Fibroblast of the aortic adventitia (primary cell): ENCODE results near the gene TM4SF18. TPM values are rescaled to one million over a fixed set of nuclear protein-coding genes. Genes with fewer than 3 reads are reported as not detected.

Experiments used
- DNase-seq: peaks from one replicate; pipeline ENCODE4 v3.0.0-alpha.2; 2010; ENCODE audit warnings: low read depth
- H3K4me3 ChIP-seq: 2 replicates; pipeline ENCODE4 v1.5.1; 2011; ENCODE audit warnings: low read depth, mild to moderate bottlenecking, control low read depth, low read length, moderate library complexity
- total RNA-seq: library from RNA; depleted of rRNA; stranded (reverse); fragments of >200 nt; gene quantifications from 2 replicates; pipeline ENCODE4 v1.2.3, GENCODE V29; 2012; ENCODE audit warnings: low replicate concordance
- TF ChIP-seq, protein P1 (sequence below): IDR thresholded peaks from 2 replicates; pipeline ENCODE4 v1.5.1; 2011; ENCODE audit warnings: mild to moderate bottlenecking, low read length, control low read depth, inconsistent platforms; ENCODE audit not compliant: insufficient read depth

Gene TM4SF18
- total RNA-seq, 1 donor, result 0.27 TPM

DNA sequence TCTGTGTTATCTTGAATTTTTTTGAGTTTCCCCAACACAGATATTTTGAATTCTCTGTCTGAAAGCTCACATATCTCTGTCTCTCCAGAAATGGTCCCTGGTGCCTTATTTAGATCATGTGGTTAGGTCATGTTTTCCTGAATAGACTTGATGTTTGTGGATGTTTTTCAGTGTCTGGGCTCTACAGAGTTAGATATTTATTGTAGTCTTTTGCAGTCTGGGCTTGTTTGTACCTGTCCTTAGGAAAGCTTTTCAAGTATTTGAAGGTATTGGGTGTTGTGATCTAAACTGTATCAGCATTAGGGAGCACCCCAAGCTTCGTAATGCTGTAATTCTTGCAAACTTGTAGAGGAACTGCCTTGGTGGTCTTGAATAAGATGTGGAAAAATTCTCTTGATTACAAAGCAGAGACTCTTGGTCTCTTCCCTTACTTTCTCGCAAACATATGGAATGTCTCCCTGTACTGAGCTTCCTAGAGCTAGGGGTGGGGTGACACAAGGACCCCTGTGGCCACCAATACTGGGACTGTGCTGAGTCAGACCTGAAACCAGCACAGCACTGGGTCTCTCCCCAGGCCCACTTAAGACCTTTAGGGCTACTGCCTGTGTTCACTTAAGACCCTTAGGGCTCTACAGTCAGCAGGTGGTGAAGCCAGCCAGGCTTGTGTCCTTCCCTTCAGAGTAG lies 26.5 kb downstream of the TM4SF18 start:
- TF ChIP-seq, protein P1, sequence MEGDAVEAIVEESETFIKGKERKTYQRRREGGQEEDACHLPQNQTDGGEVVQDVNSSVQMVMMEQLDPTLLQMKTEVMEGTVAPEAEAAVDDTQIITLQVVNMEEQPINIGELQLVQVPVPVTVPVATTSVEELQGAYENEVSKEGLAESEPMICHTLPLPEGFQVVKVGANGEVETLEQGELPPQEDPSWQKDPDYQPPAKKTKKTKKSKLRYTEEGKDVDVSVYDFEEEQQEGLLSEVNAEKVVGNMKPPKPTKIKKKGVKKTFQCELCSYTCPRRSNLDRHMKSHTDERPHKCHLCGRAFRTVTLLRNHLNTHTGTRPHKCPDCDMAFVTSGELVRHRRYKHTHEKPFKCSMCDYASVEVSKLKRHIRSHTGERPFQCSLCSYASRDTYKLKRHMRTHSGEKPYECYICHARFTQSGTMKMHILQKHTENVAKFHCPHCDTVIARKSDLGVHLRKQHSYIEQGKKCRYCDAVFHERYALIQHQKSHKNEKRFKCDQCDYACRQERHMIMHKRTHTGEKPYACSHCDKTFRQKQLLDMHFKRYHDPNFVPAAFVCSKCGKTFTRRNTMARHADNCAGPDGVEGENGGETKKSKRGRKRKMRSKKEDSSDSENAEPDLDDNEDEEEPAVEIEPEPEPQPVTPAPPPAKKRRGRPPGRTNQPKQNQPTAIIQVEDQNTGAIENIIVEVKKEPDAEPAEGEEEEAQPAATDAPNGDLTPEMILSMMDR, result no peak
- no peak overlapping the region for H3K4me3 ChIP-seq
- DNase-seq, result no peak

DNA sequence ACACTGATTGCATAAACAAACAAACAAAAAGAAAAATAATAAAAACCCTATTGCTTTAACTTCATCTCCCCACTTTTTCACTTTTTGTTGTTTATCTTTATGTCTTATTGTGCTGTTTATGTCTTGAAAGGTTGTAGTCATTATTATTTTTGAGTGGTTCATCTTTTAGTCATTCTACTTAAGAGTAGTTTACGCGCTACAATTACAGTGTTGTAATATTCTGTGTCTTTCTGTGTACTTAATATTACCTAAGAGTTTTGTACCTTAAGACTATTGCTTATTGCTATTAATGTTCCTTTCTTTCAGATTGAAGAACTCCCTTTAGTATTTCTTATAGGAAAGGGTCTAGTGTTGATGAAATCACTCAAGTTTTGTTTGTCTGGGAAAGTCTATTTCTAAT lies 28.1 kb downstream of the TM4SF18 start:
- TF ChIP-seq, protein P1, result no peak
- no peak for DNase-seq
- H3K4me3 ChIP-seq, result no peak overlapping the region

DNA sequence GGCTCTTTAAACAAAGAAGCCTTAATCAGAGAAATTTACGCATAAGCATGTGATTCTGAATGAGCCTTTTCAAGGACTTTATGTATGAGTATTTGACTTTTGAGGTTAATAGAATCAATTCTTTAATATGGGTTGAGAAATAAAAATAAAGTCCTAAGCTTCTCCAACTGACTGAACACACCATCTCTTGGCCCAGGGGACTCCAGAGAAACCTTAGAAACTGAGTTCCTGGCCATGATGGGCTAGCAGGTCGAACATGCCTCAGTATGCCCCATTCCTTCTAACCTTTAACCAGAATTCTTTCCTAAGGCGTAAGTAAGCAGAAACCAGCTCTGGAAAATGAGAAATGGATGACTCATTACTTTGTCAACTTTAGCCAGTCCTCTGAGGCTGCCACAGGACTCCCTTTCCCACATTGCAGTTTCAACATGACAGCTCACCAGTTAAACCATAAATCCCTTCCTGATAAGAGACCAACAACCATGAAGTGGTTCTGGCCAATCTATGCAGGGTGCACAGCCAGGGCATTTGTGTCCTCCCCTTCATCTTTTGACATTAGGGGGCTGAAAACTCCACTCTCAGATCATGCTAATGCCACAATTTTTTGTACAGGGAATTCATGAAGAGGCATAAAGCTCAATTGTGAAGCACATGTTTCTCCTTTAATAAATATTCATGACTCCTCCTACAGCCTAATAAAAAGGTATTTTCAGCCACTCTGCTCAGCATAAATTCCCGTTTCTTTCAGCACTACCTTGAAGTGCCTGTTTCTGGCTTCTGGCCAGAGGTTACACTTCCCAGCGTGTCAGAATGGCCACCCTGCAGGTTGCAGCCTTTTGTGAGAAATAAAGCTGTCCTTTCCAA lies 33.3 kb downstream of the TM4SF18 start:
- no peak overlapping the region for H3K4me3 ChIP-seq
- TF ChIP-seq, protein P1, result no peak
- DNase-seq, result peak; percentile 95

DNA sequence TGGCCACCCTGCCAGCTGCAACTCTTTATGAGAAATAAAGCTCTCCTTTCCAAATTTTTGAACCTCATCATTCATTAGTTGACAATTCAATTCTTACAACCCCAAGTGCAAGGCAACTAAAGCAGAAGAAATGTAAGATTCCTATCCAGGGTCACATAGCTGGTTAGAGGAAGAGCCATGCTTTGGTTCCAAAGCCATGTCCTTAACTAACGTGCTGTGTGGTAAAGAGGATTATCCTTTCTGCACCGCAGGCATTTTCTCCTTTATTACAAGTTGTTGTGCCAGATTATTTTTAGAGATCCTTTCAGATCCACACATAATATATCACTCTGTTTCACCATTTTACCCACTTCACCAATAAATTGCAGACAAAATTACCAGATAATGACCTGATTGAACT lies 36.5 kb downstream of the TM4SF18 start:
- TF ChIP-seq, protein P1, result no peak
- H3K4me3 ChIP-seq, result no peak overlapping the region
- no peak for DNase-seq

DNA sequence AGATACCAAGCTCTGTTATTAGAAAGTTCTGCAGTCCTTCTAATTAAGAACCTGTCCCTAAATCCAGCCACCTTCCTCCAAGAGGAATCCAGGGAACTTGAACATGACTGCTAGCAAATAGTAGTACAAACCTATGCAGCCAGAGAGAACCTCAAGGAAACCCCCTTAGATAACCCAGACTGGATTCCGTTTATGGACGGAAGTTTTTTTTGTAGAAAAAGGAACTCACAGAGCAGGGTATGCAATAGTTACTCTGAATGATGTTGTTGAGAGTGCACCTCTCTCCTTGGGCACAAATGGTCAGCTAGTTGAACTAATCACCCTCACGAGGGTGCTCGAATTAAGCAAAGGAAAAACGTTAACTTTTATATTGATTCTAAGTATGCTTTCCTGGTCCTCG lies 40.8 kb downstream of the TM4SF18 start:
- no peak overlapping the region for H3K4me3 ChIP-seq
- DNase-seq, result no peak
- TF ChIP-seq, protein P1, result no peak

DNA sequence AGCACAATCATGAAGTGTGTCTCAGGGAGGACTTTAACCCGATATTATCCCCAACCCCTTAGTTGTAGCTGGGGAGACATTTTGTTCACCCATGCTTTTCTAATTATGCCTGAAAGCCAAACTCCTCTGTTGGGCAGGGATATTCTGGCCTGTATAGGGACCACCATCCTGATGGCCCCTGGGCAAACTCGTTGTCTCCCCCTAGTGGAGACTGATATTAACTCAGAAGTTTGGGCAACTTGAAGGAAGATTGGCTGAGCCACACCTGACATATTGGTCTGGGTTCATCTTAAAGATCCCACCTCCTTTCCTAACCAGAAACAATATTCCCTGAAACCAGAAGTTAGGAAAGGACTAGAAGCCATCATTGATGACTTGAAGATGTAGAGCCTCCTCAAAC lies 42.3 kb downstream of the TM4SF18 start:
- DNase-seq, result no peak
- TF ChIP-seq, protein P1, result peak; percentile 24
- H3K4me3 ChIP-seq, result no peak overlapping the region
